HEK293T (cell line): ENCODE data around the gene SLC10A7.
"Not testable (repeated sequence)": the region's sequence is repeated elsewhere in the genome, so short reads cannot be mapped to it uniquely, and the experiment has no call there.

ENCODE experiments used
- CTCF ChIA-PET: fragments of 350-600 bp; formaldehyde crosslinking; extraction: SDS; loops from one replicate; lab custom pipeline; 2021; ENCODE audit warnings: antibody characterized with exemption, inconsistent platforms; lab: Yijun Ruan, JAX
- POLR2A ChIA-PET: fragments of 350-600 bp; formaldehyde crosslinking; extraction: SDS; loops from one replicate; lab custom pipeline; 2020; ENCODE audit warnings: antibody characterized with exemption, inconsistent platforms; lab: Yijun Ruan, JAX
- DNase-seq: peaks from one replicate; pipeline ENCODE4 v3.0.0; 2012; ENCODE audit warnings: mixed read lengths; ENCODE audit errors: extremely low spot score
- ARNT ChIP-seq: fragments of 450-650 bp; IDR thresholded peaks from 2 replicates; pipeline ENCODE4 v1.6.1; 2017; ENCODE audit warnings: mild to moderate bottlenecking
- BHLHE40 ChIP-seq: fragments of 450-650 bp; IDR thresholded peaks from 2 replicates; pipeline ENCODE4 v1.6.1; 2016; ENCODE audit warnings: mild to moderate bottlenecking, moderate library complexity, borderline replicate concordance
- CTBP1 ChIP-seq: fragments of 450-650 bp; IDR thresholded peaks from 2 replicates; pipeline ENCODE4 v1.6.1; 2016; ENCODE audit warnings: borderline replicate concordance
- ELF4 ChIP-seq: fragments of 450-650 bp; IDR thresholded peaks from 2 replicates; pipeline ENCODE4 v1.6.1; 2017; ENCODE audit warnings: antibody characterized with exemption
- FOXA1 ChIP-seq: fragments of 450-650 bp; IDR thresholded peaks from 2 replicates; pipeline ENCODE4 v1.6.1; 2016; ENCODE audit warnings: mild to moderate bottlenecking
- FOXK2 ChIP-seq: fragments of 450-650 bp; IDR thresholded peaks from 2 replicates; pipeline ENCODE4 v1.6.1; 2016; ENCODE audit warnings: mild to moderate bottlenecking
- FOXM1 ChIP-seq: fragments of 450-650 bp; IDR thresholded peaks from 2 replicates; pipeline ENCODE4 v1.6.1; 2017; ENCODE audit warnings: mild to moderate bottlenecking, borderline replicate concordance
- HDGF ChIP-seq: fragments of 450-650 bp; IDR thresholded peaks from 2 replicates; pipeline ENCODE4 v1.6.1; 2017; ENCODE audit warnings: antibody characterized with exemption, borderline replicate concordance
- L3MBTL2 ChIP-seq: fragments of 450-650 bp; conservative IDR thresholded peaks from 2 replicates; pipeline ENCODE4 v1.6.1; 2016; ENCODE audit warnings: mild to moderate bottlenecking
- LEF1 ChIP-seq: fragments of 450-650 bp; IDR thresholded peaks from 2 replicates; pipeline ENCODE4 v1.6.1; 2017; ENCODE audit warnings: mild to moderate bottlenecking, borderline replicate concordance
- NFRKB ChIP-seq: fragments of 450-650 bp; IDR thresholded peaks from 2 replicates; pipeline ENCODE4 v1.6.1; 2016; ENCODE audit warnings: mild to moderate bottlenecking, moderate library complexity
- PKNOX1 ChIP-seq: fragments of 450-650 bp; IDR thresholded peaks from 2 replicates; pipeline ENCODE4 v1.6.1; 2016
- SP1 ChIP-seq: fragments of 450-650 bp; IDR thresholded peaks from 2 replicates; pipeline ENCODE4 v1.6.1; 2017
- SUZ12 ChIP-seq: fragments of 450-650 bp; IDR thresholded peaks from 2 replicates; pipeline ENCODE4 v1.6.1; 2016; ENCODE audit warnings: mild to moderate bottlenecking
- TARDBP ChIP-seq: fragments of 450-650 bp; IDR thresholded peaks from 2 replicates; pipeline ENCODE4 v1.6.1; 2016
- ZNF384 ChIP-seq: fragments of 450-650 bp; IDR thresholded peaks from 2 replicates; pipeline ENCODE4 v1.6.1; 2016

The SLC10A7 gene

GRCh38 chr4:146369446-146369845, 152.3 kb downstream of the SLC10A7 start:
- CTCF ChIA-PET: no interaction called here
- POLR2A ChIA-PET: no interaction called here
- TF ChIP-seq NFRKB (no peak), ELF4 (no peak), PKNOX1 (no peak), HDGF (no peak), ARNT (no peak), FOXK2 (no peak), FOXM1 (no peak), ZNF384 (no peak), SUZ12 (no peak), L3MBTL2 (no peak), LEF1 (no peak)
- DNase-seq: no peak

- ChIA-PET CTCF (no interaction called here), POLR2A (no interaction called here)
- no peak for DNase-seq
- TF ChIP-seq FOXK2: no peak
- TF ChIP-seq L3MBTL2: no peak
- no peak for TF ChIP-seq SUZ12
- no peak for TF ChIP-seq SP1
- TF ChIP-seq PKNOX1: no peak
Measured at GRCh38 chr4:146368209-146368608, 153.5 kb downstream of the SLC10A7 start.

GRCh38 chr4:146367347-146367746, 154.4 kb downstream of the SLC10A7 start:
- no peak for DNase-seq
- POLR2A ChIA-PET: no interaction called here
- CTCF ChIA-PET: interaction anchor here (0.5 kb wide), 1 partner anchor 16 kb away, joined by 3 read pairs; no protein-coding TSS in a partner anchor
- no peak for TF ChIP-seq NFRKB
- no peak for TF ChIP-seq SP1

GRCh38 chr4:146359771-146360170, 162.0 kb downstream of the SLC10A7 start:
- ChIA-PET POLR2A (interaction anchor here (0.6 kb wide), 1 partner anchor 90 kb away, joined by 3 read pairs; no protein-coding TSS in a partner anchor), CTCF (no interaction called here)
- no peak for DNase-seq
- TF ChIP-seq SUZ12 (no peak), FOXA1 (no peak), L3MBTL2 (no peak), ELF4 (no peak), HDGF (no peak), NFRKB (no peak), ARNT (no peak), SP1 (no peak), FOXM1 (no peak), ZNF384 (no peak), LEF1 (no peak), TARDBP (no peak), CTBP1 (no peak)

GRCh38 chr4:146350114-146350513, 171.6 kb downstream of the SLC10A7 start:
- peak; percentile 55 for TF ChIP-seq L3MBTL2
- POLR2A ChIA-PET, CTCF ChIA-PET, DNase-seq: not testable (repeated sequence)

GRCh38 chr4:146349306-146349705, 172.4 kb downstream of the SLC10A7 start:
- CTCF ChIA-PET: no interaction called here
- TF ChIP-seq FOXA1 (no peak), ARNT (no peak), BHLHE40 (no peak), CTBP1 (no peak), FOXK2 (no peak), ZNF384 (no peak), L3MBTL2 (no peak), SUZ12 (no peak)
- POLR2A ChIA-PET: interaction anchor here (1.5 kb wide), 1 partner anchor 173 kb away, joined by 3 read pairs; no protein-coding TSS in a partner anchor
- DNase-seq: no peak

- TF ChIP-seq FOXM1 (no peak), NFRKB (no peak), BHLHE40 (no peak), TARDBP (no peak), SP1 (no peak), CTBP1 (no peak), PKNOX1 (no peak)
- no peak for DNase-seq
- CTCF ChIA-PET: interaction anchor here (0.6 kb wide), 1 partner anchor 868 kb away, joined by 5 read pairs; no protein-coding TSS in a partner anchor
- POLR2A ChIA-PET: interaction anchor here (1.5 kb wide), 1 partner anchor 175 kb away, joined by 3 read pairs; no protein-coding TSS in a partner anchor
Measured at GRCh38 chr4:146347822-146348221, 173.9 kb downstream of the SLC10A7 start.

- POLR2A ChIA-PET: no interaction called here
- TF ChIP-seq CTBP1: no peak
- no peak for TF ChIP-seq FOXM1
- no peak for TF ChIP-seq HDGF
- TF ChIP-seq FOXA1: no peak
- TF ChIP-seq ZNF384: no peak
- no peak for TF ChIP-seq TARDBP
- DNase-seq: no peak
- CTCF ChIA-PET: no interaction called here
Measured at GRCh38 chr4:146346276-146346675, 175.5 kb downstream of the SLC10A7 start.
